ENCODE results near the gene ASB5.
"Not testable (repeated sequence)": the region's sequence is repeated elsewhere in the genome, so short reads cannot be mapped to it uniquely, and the experiment has no call there.

Gene ASB5

GRCh38 chr4:176217510-176217909, 51.5 kb downstream of the ASB5 start:
- DNase-seq (ENCODE audit: low spot score) = no peak

- not testable (repeated sequence) for DNase-seq (ENCODE audit: low spot score)
These were observed 56.7 kb downstream of the ASB5 start for GRCh38 chr4:176212351-176212750.

GRCh38 chr4:176210579-176211296, 58.3 kb downstream of the ASB5 start:
- no peak for DNase-seq (ENCODE audit: low spot score)

- no peak for DNase-seq (ENCODE audit: low spot score)
These were observed 58.9 kb downstream of the ASB5 start for GRCh38 chr4:176210101-176210500.

- no peak for DNase-seq (ENCODE audit: low spot score)
These were observed 59.5 kb downstream of the ASB5 start for GRCh38 chr4:176209535-176209934.

- no peak for DNase-seq (ENCODE audit: low spot score)
These were observed 61.2 kb downstream of the ASB5 start for GRCh38 chr4:176207839-176208238.

GRCh38 chr4:176205299-176205698, 63.7 kb downstream of the ASB5 start:
- no peak for DNase-seq (ENCODE audit: low spot score)

GRCh38 chr4:176198316-176198903, 70.6 kb downstream of the ASB5 start:
- DNase-seq (ENCODE audit: low spot score) = no peak

- DNase-seq (ENCODE audit: low spot score) = peak; percentile 37
These were observed 73.6 kb downstream of the ASB5 start, which contains the start of gene SPATA4 for GRCh38 chr4:176195184-176195978. SPATA4 (minus strand) TSS chr4:176195585; CDS start chr4:176195562, 23 bp downstream.

- no peak for DNase-seq (ENCODE audit: low spot score)
These were observed 75.1 kb downstream of the ASB5 start for GRCh38 chr4:176193938-176194337.

GRCh38 chr4:176193126-176193525, 75.9 kb downstream of the ASB5 start:
- no peak for DNase-seq (ENCODE audit: low spot score)

GRCh38 chr4:176191974-176192373, 77.0 kb downstream of the ASB5 start:
- no peak for DNase-seq (ENCODE audit: low spot score)

GRCh38 chr4:176189891-176190795, 78.9 kb downstream of the ASB5 start:
- DNase-seq (ENCODE audit: low spot score) = no peak

GRCh38 chr4:176188654-176189053, 80.4 kb downstream of the ASB5 start:
- DNase-seq (ENCODE audit: low spot score) = no peak

- DNase-seq (ENCODE audit: low spot score) = no peak
These were observed 81.4 kb downstream of the ASB5 start for GRCh38 chr4:176187624-176188023.

GRCh38 chr4:176186671-176187395, 82.2 kb downstream of the ASB5 start:
- DNase-seq (ENCODE audit: low spot score) = no peak

GRCh38 chr4:176186067-176186466, 83.0 kb downstream of the ASB5 start:
- DNase-seq (ENCODE audit: low spot score) = no peak

GRCh38 chr4:176185051-176185450, 84.0 kb downstream of the ASB5 start:
- no peak for DNase-seq (ENCODE audit: low spot score)

Measured in HuH-7.5 (cell line).